Cortex of kidney (tissue), 1 donor: Measurements from ENCODE around the gene ZBED4.
"Not testable (repeated sequence)": the region's sequence is repeated elsewhere in the genome, so short reads cannot be mapped to it uniquely, and the experiment has no call there.

Source experiments
- DNase-seq: peaks from one replicate; lab custom pipeline; 2025; lab: John Stamatoyannopoulos, UW

ZBED4 gene, protein sequence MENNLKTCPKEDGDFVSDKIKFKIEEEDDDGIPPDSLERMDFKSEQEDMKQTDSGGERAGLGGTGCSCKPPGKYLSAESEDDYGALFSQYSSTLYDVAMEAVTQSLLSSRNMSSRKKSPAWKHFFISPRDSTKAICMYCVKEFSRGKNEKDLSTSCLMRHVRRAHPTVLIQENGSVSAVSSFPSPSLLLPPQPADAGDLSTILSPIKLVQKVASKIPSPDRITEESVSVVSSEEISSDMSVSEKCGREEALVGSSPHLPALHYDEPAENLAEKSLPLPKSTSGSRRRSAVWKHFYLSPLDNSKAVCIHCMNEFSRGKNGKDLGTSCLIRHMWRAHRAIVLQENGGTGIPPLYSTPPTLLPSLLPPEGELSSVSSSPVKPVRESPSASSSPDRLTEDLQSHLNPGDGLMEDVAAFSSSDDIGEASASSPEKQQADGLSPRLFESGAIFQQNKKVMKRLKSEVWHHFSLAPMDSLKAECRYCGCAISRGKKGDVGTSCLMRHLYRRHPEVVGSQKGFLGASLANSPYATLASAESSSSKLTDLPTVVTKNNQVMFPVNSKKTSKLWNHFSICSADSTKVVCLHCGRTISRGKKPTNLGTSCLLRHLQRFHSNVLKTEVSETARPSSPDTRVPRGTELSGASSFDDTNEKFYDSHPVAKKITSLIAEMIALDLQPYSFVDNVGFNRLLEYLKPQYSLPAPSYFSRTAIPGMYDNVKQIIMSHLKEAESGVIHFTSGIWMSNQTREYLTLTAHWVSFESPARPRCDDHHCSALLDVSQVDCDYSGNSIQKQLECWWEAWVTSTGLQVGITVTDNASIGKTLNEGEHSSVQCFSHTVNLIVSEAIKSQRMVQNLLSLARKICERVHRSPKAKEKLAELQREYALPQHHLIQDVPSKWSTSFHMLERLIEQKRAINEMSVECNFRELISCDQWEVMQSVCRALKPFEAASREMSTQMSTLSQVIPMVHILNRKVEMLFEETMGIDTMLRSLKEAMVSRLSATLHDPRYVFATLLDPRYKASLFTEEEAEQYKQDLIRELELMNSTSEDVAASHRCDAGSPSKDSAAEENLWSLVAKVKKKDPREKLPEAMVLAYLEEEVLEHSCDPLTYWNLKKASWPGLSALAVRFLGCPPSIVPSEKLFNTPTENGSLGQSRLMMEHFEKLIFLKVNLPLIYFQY

GRCh38 chr22:49852898-49853894 lies at the start of gene ZBED4:
ZBED4 (plus strand) TSS chr22:49853844; CDS start chr22:49883663, 29,819 bp downstream.
- peak; percentile 73 for DNase-seq

DNA sequence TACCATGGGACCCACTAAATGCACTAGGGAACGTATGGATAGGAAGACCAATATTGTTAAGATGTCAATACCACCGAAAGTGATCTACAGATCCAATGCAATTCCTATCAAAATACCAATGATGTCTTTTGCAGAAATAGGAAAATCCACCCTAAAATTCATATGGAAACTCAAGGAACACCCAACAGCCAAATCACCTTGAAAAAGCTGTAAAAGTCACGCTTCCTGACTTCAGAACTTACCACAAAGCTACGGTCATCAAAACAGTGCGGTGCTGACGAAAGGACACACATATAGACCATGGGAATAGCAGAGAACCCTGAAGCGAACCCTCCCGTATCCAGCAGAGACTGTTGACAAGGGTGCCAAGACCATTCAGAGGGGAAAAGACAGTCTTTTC lies 46.5 kb upstream of the ZBED4 start:
- no peak for DNase-seq

DNA sequence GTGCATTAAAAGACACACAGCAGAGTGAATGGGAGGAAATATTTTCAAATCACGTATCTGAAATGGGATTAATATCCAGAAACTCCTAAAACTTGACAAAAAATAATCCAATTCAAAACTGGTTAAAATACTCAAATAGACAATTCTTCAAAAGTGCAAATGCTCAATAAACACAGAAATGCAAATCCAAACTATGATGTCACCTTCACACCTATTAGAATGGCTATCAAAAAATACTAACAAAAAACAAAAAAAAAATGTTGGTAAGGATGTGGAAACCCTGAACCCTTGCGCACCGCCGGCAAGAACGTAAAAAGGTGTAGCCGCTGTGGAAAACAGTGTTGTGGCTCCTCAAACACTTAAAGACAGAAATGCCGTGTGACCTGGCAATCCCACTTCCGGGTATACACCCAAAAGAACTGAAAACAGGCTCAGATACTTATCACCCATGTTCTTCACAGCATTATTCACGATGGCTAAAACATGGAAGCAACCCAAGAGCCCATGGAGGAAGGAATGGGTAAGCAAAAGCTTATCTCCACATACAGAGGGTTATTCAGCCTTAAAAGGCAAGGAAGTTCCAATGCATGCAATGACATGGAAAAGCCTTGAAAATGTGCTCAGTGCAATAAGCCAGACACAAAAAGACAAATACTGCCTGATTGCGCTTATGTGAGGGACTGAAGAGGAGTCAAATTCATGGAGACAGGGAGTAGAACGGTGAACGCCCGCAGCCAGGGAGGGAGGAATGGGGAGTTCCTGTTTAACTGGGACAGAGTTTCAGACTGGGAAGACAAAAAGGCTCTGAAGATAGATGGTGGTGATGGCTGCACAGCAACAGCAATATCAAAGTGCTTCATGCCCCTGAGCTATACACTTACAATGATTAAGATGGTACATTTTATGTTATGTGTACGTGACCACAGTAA lies 45.6 kb upstream of the ZBED4 start:
- DNase-seq = no peak

GRCh38 chr22:49810363-49811019 lies 43.2 kb upstream of the ZBED4 start:
- no peak for DNase-seq

DNA sequence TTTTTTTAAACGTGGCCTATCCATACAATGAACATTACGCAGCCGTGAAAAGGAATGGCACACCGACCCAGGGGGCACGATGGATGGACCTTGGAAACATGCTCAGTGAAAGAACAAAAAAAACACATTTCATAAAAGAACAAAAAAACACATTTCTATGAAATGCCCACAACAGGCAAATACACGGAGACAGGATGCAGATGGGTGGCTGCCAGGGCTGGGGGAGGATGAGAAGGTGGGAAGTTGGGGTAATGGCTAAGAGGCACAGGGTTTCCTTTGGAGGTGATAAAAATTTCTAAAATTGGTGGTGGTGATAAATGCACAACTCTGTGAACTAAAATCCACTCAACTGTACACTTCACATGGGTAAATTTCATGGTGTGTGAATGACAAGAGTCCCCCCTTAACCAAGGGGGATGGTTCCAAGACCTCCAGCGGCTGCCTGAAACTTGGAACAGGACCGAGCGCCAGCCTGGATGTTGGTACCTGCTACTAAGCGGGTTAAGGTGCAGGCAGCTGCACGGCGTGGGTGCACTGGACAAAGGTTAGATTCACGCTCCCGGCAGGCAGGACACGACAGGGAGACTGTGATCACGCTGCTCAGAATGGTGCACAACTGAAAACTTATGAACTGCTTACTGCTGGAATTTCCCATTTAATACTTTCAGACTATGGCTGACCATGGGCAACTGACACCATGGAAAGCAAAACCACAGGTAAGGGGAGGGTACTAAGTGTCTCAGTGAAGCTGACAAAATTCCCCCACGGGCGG lies 42.4 kb upstream of the ZBED4 start:
- DNase-seq = no peak

DNA sequence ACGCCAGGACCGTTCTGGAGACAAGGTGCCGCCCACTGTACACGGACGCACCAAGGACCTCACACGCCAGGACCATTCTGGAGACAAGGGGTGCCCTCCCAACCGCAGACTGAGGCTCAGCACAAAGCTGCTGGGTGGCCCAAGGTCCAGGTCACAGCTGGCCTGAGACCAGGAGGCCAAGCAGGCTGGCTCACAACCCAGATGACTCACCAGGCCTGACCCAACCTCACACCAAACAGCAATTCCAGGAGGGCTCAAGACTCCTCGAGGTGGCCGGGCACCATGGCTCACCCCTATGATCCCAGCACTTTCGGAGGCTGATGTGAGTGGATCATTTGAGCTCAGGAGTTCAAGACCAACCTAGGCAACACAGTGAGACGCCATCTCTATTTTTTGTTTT lies 40.8 kb upstream of the ZBED4 start:
- DNase-seq = no peak

DNA sequence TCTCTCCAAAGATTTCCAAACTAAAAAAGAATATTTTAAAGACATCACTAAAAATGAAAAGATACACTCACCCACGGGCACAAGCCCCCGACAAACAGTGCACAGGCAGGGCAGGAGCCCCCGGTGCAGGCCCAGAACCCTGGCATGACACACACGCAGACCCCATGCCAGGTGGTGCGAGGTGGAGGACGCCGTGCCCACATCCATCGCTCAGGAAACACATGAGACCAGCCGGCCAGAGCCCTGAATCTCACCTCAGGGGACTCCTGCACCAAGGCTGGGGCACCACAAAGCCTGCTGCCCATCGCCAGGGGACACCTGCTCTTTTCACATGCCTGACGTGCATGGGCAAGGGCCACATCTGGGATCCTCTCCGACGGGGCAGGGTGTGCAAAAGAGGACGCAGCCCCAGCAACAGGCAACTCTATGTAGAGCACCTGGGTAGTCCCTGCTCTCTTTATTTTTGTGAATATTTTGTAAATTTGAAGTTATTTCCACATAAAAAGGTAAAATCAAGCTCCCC lies 39.4 kb upstream of the ZBED4 start:
- no peak for DNase-seq

DNA sequence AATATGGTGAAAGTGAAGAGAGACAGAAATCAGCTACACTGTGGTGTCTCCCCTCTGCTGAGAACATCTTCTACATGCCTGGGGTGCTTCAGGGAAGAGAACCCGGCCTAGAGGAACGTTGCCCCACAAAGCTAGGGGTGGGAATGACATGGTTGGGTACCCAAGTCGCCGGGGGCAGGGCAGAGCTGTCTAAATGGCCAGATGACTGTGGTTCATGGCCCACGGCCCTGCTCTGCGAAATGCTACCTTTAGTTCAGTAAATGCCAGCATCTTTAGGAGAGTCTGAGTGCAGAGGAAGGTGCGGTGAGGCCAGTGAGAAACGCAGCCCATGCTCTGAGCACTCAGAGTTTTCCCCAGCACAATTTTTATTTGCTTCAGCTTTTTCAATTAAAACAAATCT lies 38.8 kb upstream of the ZBED4 start:
- no peak for DNase-seq

GRCh38 chr22:49815641-49816091 lies 38.0 kb upstream of the ZBED4 start:
- DNase-seq = no peak

DNA sequence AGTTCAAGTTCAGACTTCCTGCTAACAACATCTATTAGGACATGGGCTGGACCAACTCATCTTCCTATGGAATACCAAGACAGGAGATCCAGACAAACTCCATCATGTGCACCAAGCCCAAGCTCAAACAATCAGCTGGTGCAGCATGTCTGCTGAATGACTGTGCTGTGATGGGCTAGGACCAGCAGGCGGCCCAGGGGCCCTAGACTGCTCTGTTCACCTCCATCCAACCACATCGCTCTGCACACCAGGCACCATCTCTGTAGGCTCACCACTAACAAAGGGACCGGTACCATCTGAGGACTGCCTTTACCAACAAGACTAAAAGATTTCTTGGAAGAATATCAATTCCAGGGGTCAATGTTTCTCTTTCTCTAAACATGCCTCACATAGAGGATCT lies 36.3 kb upstream of the ZBED4 start:
- no peak for DNase-seq

DNA sequence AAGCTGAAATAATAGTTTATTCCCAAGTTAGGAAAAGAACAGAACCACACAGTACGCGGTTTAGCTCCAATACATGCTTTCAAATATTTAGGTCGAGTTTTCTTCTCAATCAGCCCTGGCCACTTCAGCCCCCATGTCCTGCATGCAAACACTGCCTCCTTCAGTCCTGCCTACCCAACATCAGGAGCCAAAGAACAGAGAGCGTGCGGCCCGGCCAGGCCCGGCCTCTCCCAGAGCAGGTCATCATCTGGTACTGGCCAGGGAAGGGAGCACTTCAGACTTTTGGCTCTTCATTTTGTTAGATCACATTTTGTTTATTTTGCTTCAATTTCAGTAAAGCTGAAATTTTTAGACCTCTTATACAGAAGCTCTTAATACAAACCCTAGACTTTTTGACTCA lies 32.7 kb upstream of the ZBED4 start:
- no peak for DNase-seq

GRCh38 chr22:49821741-49822140 lies 31.9 kb upstream of the ZBED4 start:
- DNase-seq = not testable (repeated sequence)

DNA sequence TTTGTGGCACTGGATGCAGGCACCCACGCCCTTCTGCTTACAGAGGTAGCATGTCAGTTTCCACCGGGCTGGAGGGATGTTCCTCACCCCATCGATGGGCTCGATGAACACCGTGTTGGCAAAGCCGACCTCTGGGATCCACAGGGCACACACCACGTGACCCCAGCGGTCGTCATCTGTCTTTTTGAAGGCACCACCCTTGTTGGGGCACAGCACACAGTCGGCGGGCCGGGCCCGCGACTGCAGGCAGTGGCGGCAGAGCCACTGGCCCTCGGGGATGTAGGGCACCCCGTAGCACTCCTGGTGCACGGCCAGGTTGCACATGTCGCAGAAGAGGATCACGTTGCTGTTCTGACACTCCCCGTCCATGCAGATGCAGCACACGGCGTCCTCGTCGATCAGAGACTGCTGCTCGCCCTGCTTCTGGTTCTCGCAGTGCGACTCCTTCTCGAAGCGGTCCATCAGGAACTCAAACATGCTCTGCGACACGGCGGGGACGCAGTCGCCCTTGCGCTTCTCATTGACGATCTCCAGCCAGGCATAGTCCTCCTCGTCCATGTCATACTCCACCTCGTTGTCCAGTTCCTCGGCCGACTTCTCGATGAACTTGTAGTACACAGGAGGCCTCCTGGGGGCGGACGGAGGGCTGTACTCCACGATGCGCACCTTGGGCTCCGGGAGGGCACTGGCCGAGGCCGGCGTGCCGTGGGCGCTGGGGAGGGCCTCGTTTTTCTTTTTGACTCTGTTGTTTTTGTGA lies 30.2 kb upstream of the ZBED4 start:
- no peak for DNase-seq

DNA sequence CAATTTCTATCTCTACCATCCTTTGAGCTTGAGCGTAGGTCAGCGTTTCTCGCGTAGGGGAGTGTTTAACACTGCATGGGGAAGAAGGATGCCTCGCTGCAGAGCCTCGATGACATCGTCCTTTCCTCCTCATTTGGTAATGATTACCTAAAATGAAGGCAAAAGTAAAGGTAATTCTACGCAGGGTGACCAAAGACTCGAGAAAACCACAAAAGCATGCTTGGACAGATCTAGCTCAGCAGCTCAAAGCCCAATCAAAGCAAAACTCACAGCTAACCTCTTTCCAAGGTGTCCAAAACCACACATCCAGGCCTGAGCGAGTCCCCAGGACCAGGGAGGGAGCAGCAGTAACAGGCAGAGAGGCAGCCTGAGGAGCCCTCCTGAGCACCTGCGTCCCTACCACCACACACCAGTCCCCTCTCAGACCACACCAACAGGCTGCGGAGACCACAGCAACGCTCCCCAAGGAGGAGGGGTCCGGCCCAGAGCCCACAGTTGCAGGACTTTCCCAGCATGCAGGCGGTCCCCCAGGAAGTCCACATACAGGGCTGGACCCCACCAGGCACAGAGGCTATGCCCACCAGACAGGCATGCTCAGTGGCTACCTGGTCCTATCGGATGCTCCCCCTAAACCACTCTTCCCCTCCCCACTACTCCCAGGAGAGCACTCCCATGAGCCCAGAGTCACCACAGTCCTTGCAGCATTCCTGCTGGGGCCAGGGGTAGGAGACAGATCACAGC lies 29.3 kb upstream of the ZBED4 start:
- DNase-seq = no peak

DNA sequence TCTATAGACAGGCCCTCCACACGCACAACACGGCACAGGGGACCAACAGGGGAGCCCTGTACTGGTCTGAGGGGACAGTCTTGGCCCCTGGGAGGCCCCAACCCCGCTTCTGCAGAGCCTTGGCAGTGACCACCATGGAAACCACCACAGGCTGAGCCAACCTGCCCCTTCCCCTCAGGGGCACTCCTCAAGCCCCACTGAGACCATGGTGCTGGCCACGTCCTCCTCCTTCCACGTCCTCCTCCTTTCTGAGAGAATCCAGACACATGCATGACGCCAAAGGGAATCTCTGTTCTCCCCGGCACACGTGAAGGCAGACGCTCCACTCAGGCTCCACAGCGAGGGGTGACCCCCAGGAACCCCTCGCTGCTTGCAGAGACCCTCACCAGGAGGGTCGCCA lies 28.7 kb upstream of the ZBED4 start:
- DNase-seq = no peak

GRCh38 chr22:49825436-49825835 lies 28.2 kb upstream of the ZBED4 start:
- DNase-seq = no peak
